ENCODE measurements around the gene EXOSC7. TPM values are rescaled to one million over a fixed set of nuclear protein-coding genes. Genes with fewer than 3 reads are reported as not detected.

Gene EXOSC7
- total and polyA plus RNA-seq, 4 donors: 15.5 to 27.2 (median 21.7) TPM

- TF ChIP-seq HNF4G (IDR thresholded peaks at IDR 0.05) (no peak), GABPA (IDR thresholded peaks at IDR 0.05 in 1 of 2, conservative IDR thresholded peaks at IDR 0.05 in 1 of 2) (no peak), SP1 (IDR thresholded peaks at IDR 0.05) (no peak)
- Histone ChIP-seq H3K27me3 (ENCODE audit: control insufficient read depth in 4 of 4, insufficient read depth in 4 of 4, low read length in 3 of 4) (no peaks in the 10 kb centered on the region), H3K4me1 (ENCODE audit: control insufficient read depth in 4 of 4, insufficient read depth in 4 of 4, low read length in 3 of 4) (peaks cover 0 to 1% (median under 1%) of the 10 kb centered on the region in 4 donors), H3K36me3 (ENCODE audit: control insufficient read depth in 4 of 4, insufficient read depth in 3 of 4, low read depth in 1 of 4, low read length in 3 of 4) (no peaks in the 10 kb centered on the region), H3K9ac (ENCODE audit: low read depth in 1 of 2, low read length in 2 of 2) (no peak overlapping the region), H3K27ac (ENCODE audit: low read depth in 1 of 2, low read length in 2 of 2) (no peak overlapping the region), H3K9me3 (ENCODE audit: control insufficient read depth in 4 of 4, low read length in 3 of 4) (no peaks in the 10 kb centered on the region), H3K4me3 (ENCODE audit: low read depth in 1 of 3, low read length in 3 of 3) (no peak overlapping the region)
- WGBS: 86% methylated on average over 5 of the region's 5 CpGs
- no peak for DNase-seq (ENCODE audit: low spot score)
Observed at GRCh38 chr3:44969154-44969827, 6.8 kb upstream of the EXOSC7 start.

GRCh38 chr3:44969828-44970179 is 6.2 kb upstream of the EXOSC7 start:
- no peak for TF ChIP-seq NR2F2 (IDR thresholded peaks at IDR 0.05)
- TF ChIP-seq RXRA (IDR thresholded peaks at IDR 0.05): no peak
- TF ChIP-seq HNF4A (conservative IDR thresholded peaks at IDR 0.05): no peak
- H3K9me3 ChIP-seq (ENCODE audit: control insufficient read depth in 4 of 4, low read length in 3 of 4): no peaks in the 10 kb centered on the region
- no peak overlapping the region for H3K9ac ChIP-seq (ENCODE audit: low read depth in 1 of 2, low read length in 2 of 2)
- no peaks in the 10 kb centered on the region for H3K27me3 ChIP-seq (ENCODE audit: control insufficient read depth in 4 of 4, insufficient read depth in 4 of 4, low read length in 3 of 4)
- 88% methylated on average over 2 of the region's 2 CpGs for WGBS
- no peaks in the 10 kb centered on the region for H3K36me3 ChIP-seq (ENCODE audit: control insufficient read depth in 4 of 4, insufficient read depth in 3 of 4, low read depth in 1 of 4, low read length in 3 of 4)
- H3K4me1 ChIP-seq (ENCODE audit: control insufficient read depth in 4 of 4, insufficient read depth in 4 of 4, low read length in 3 of 4): peaks cover 1 to 6% (median 5%) of the 10 kb centered on the region in 4 donors
- DNase-seq (ENCODE audit: low spot score): no peak
- no peak overlapping the region for H3K4me3 ChIP-seq (ENCODE audit: low read depth in 1 of 3, low read length in 3 of 3)
- H3K27ac ChIP-seq (ENCODE audit: low read depth in 1 of 2, low read length in 2 of 2): no peak overlapping the region

GRCh38 chr3:44970926-44971490 is 5.0 kb upstream of the EXOSC7 start:
- H3K27me3 ChIP-seq (ENCODE audit: control insufficient read depth in 4 of 4, insufficient read depth in 4 of 4, low read length in 3 of 4): no peaks in the 10 kb centered on the region
- no peak overlapping the region for H3K9ac ChIP-seq (ENCODE audit: low read depth in 1 of 2, low read length in 2 of 2)
- no peaks in the 10 kb centered on the region for H3K36me3 ChIP-seq (ENCODE audit: control insufficient read depth in 4 of 4, insufficient read depth in 3 of 4, low read depth in 1 of 4, low read length in 3 of 4)
- 85% methylated on average over 3 of the region's 3 CpGs for WGBS
- H3K4me3 ChIP-seq (ENCODE audit: low read depth in 1 of 3, low read length in 3 of 3): no peak overlapping the region
- peaks cover 1 to 13% (median 10%) of the 10 kb centered on the region in 4 donors for H3K4me1 ChIP-seq (ENCODE audit: control insufficient read depth in 4 of 4, insufficient read depth in 4 of 4, low read length in 3 of 4)
- TF ChIP-seq ATF3 (IDR thresholded peaks at IDR 0.05): no peak
- no peak for TF ChIP-seq EGR1 (IDR thresholded peaks at IDR 0.05; ENCODE audit: low read depth in 2 of 2)
- TF ChIP-seq TAF1 (conservative IDR thresholded peaks at IDR 0.05): no peak
- no peak for TF ChIP-seq ZBTB33 (IDR thresholded peaks at IDR 0.05)
- TF ChIP-seq YY1 (IDR thresholded peaks at IDR 0.05): no peak
- no peak for TF ChIP-seq GABPA (IDR thresholded peaks at IDR 0.05 in 1 of 2, conservative IDR thresholded peaks at IDR 0.05 in 1 of 2)
- TF ChIP-seq SP1 (IDR thresholded peaks at IDR 0.05): no peak
- no peak for TF ChIP-seq HNF4G (IDR thresholded peaks at IDR 0.05)
- no peak for TF ChIP-seq JUND (IDR thresholded peaks at IDR 0.05)
- no peak for TF ChIP-seq FOXA2 (IDR thresholded peaks at IDR 0.05)
- no peak for TF ChIP-seq MAX (IDR thresholded peaks at IDR 0.05)
- TF ChIP-seq HNF4A (conservative IDR thresholded peaks at IDR 0.05): no peak
- no peak for TF ChIP-seq RXRA (IDR thresholded peaks at IDR 0.05)
- TF ChIP-seq REST (IDR thresholded peaks at IDR 0.05): no peak
- no peak for TF ChIP-seq RAD21 (IDR thresholded peaks at IDR 0.05)
- no peaks in the 10 kb centered on the region for H3K9me3 ChIP-seq (ENCODE audit: control insufficient read depth in 4 of 4, low read length in 3 of 4)
- no peak overlapping the region for H3K27ac ChIP-seq (ENCODE audit: low read depth in 1 of 2, low read length in 2 of 2)
- DNase-seq (ENCODE audit: low spot score): no peak

Data from liver (tissue), 9 donors.